Neuronal stem cell (in vitro differentiated cells): ENCODE data around the gene KIF24.
"Not testable (repeated sequence)": the region's sequence is repeated elsewhere in the genome, so short reads cannot be mapped to it uniquely, and the experiment has no call there.

Experiments
- DNase-seq: peaks from one replicate; pipeline ENCODE4 v3.0.0-alpha.2; 2013; ENCODE audit warnings: low spot score
- H2AFZ ChIP-seq: one replicate; pipeline ENCODE4 v1.6.1; 2013; ENCODE audit warnings: mild to moderate bottlenecking, low read length, inconsistent platforms
- H2AK5ac ChIP-seq: 2 replicates; pipeline ENCODE4 v1.6.1; 2013; ENCODE audit warnings: low read depth, mild to moderate bottlenecking, inconsistent platforms, low read length, moderate library complexity, mixed read lengths
- H2BK120ac ChIP-seq: 2 replicates; pipeline ENCODE4 v1.6.1; 2013; ENCODE audit warnings: low read depth, mild to moderate bottlenecking, inconsistent platforms, low read length, moderate library complexity, mixed read lengths
- H2BK12ac ChIP-seq: one replicate; pipeline ENCODE4 v1.6.1; 2013; ENCODE audit warnings: low read length, inconsistent platforms
- H2BK15ac ChIP-seq: 2 replicates; pipeline ENCODE4 v1.6.1; 2013; ENCODE audit warnings: mild to moderate bottlenecking, low read length, inconsistent platforms, mixed read lengths
- H2BK5ac ChIP-seq: one replicate; pipeline ENCODE4 v1.6.1; 2013; ENCODE audit warnings: inconsistent platforms, mild to moderate bottlenecking, low read length, moderate library complexity
- H3K14ac ChIP-seq: one replicate; pipeline ENCODE4 v1.6.1; 2013; ENCODE audit warnings: low read length, inconsistent platforms
- H3K18ac ChIP-seq: 2 replicates; pipeline ENCODE4 v1.6.1; 2013; ENCODE audit warnings: low read length, inconsistent platforms
- H3K23ac ChIP-seq: 2 replicates; pipeline ENCODE4 v1.6.1; 2013; ENCODE audit warnings: low read depth, mild to moderate bottlenecking, mixed read lengths, low read length, inconsistent platforms; ENCODE audit not compliant: poor library complexity
- H3K27ac ChIP-seq: replicated peaks from 3 replicates; pipeline ENCODE4 v1.5.1; 2013; ENCODE audit warnings: low read length, inconsistent platforms
- H3K27me3 ChIP-seq, 3 experiments: 2 replicates each; pipeline ENCODE4 v1.6.1; 2013; ENCODE audit warnings: low read length in 3 of 3, mild to moderate bottlenecking in 2 of 3, inconsistent platforms in 1 of 3, low read depth in 1 of 3, mixed read lengths in 1 of 3, moderate library complexity in 1 of 3; ENCODE audit not compliant: control insufficient read depth in 3 of 3, insufficient read depth in 3 of 3
- H3K36me3 ChIP-seq, 2 donors: replicated peaks in 1 of 2; 2 replicates each; pipeline ENCODE4 v1.6.1; 2013; ENCODE audit warnings: low read length in 2 of 2; ENCODE audit not compliant: control insufficient read depth in 2 of 2, insufficient read depth in 2 of 2
- H3K4ac ChIP-seq: 2 replicates; pipeline ENCODE4 v1.6.1; 2013; ENCODE audit warnings: inconsistent platforms, mild to moderate bottlenecking, low read length, moderate library complexity
- H3K4me1 ChIP-seq, 2 donors: 1 replicate in 1 of 2; 2 replicates in 1 of 2; pipeline ENCODE4 v1.6.1; 2013; ENCODE audit warnings: low read length in 2 of 2, low read depth in 1 of 2; ENCODE audit not compliant: control insufficient read depth in 2 of 2, insufficient read depth in 1 of 2
- H3K4me2 ChIP-seq: one replicate; pipeline ENCODE4 v1.6.1; 2013; ENCODE audit warnings: mild to moderate bottlenecking, low read length, inconsistent platforms; ENCODE audit not compliant: insufficient read depth, poor library complexity, severe bottlenecking
- H3K4me3 ChIP-seq, 2 donors: 2 replicates each; pipeline ENCODE4 v1.5.1; 2013; ENCODE audit warnings: low read length in 2 of 2, mild to moderate bottlenecking in 2 of 2, inconsistent platforms in 1 of 2, moderate library complexity in 1 of 2
- H3K79me1 ChIP-seq: one replicate; pipeline ENCODE4 v1.6.1; 2013; ENCODE audit warnings: low read depth, mild to moderate bottlenecking, inconsistent platforms, low read length, moderate library complexity
- H3K9ac ChIP-seq: one replicate; pipeline ENCODE4 v1.6.1; 2013; ENCODE audit warnings: mild to moderate bottlenecking, low read depth, low read length, inconsistent platforms; ENCODE audit not compliant: poor library complexity
- H3K9me3 ChIP-seq, 2 donors: replicated peaks in 1 of 2; 2 replicates each; pipeline versions ENCODE3 to v1.6.1; 2013; ENCODE audit warnings: low read length in 2 of 2, mild to moderate bottlenecking in 2 of 2, inconsistent platforms in 1 of 2, low read depth in 1 of 2, mixed read lengths in 1 of 2, moderate library complexity in 1 of 2; ENCODE audit not compliant: control insufficient read depth in 2 of 2, insufficient read depth in 1 of 2
- H4K8ac ChIP-seq: one replicate; pipeline ENCODE4 v1.6.1; 2013; ENCODE audit warnings: low read depth, mild to moderate bottlenecking, inconsistent platforms, low read length, moderate library complexity
- H4K91ac ChIP-seq: one replicate; pipeline ENCODE4 v1.6.1; 2013; ENCODE audit warnings: low read length, low read depth, mild to moderate bottlenecking, inconsistent platforms; ENCODE audit not compliant: poor library complexity
- WGBS, 2 donors: extraction: QIAGEN DNeasy Blood & Tissue Kit; methylation state at CpG; one replicate each; pipeline ENCODE4 v1.1.7; 2013; ENCODE audit warnings: missing lambda C conversion rate in 2 of 2, mixed read lengths in 1 of 2; ENCODE audit not compliant: insufficient read length in 2 of 2, insufficient replicate concordance in 1 of 2; ENCODE audit errors: extremely low coverage in 2 of 2; 5-methylcytosine and 5-hydroxymethylcytosine counted together

KIF24 gene

GRCh38 chr9:34341659-34342295 is 12.7 kb upstream of the KIF24 start:
- no peak overlapping the region for H2BK15ac ChIP-seq
- H3K9me3 ChIP-seq = no peaks in the 10 kb centered on the region
- no peak overlapping the region for H2BK12ac ChIP-seq
- H2AFZ ChIP-seq = no peak overlapping the region
- DNase-seq = no peak
- no peak overlapping the region for H3K27ac ChIP-seq
- H2BK120ac ChIP-seq = no peak overlapping the region
- no peak overlapping the region for H3K4me3 ChIP-seq
- H3K4ac ChIP-seq = no peak overlapping the region
- no peak overlapping the region for H4K91ac ChIP-seq
- no peak overlapping the region for H2BK5ac ChIP-seq
- no peak overlapping the region for H3K23ac ChIP-seq
- no peak overlapping the region for H2AK5ac ChIP-seq
- H3K9ac ChIP-seq = no peak overlapping the region
- no peaks in the 10 kb centered on the region for H3K27me3 ChIP-seq
- no peaks in the 10 kb centered on the region for H3K4me1 ChIP-seq
- no CpG with 5 or more reads among the region's 7 CpGs for WGBS, 2 donors
- H4K8ac ChIP-seq = no peak overlapping the region
- H3K36me3 ChIP-seq = peaks cover 16 to 63% of the 10 kb centered on the region in 2 donors
- peaks cover 3% of the 10 kb centered on the region for H3K79me1 ChIP-seq
- no peak overlapping the region for H3K4me2 ChIP-seq
- H3K14ac ChIP-seq = no peak overlapping the region
- H3K18ac ChIP-seq = no peak overlapping the region

- Histone ChIP-seq H3K4me3 (peak overlapping the region in 1 of 2 donors; percentile 48), H4K91ac (no peak overlapping the region), H3K14ac (no peak overlapping the region), H2BK120ac (no peak overlapping the region), H4K8ac (no peak overlapping the region), H2BK5ac (no peak overlapping the region), H3K36me3 (peaks cover 15 to 71% of the 10 kb centered on the region in 2 donors), H3K9ac (no peak overlapping the region), H2AK5ac (no peak overlapping the region), H3K4ac (no peak overlapping the region), H2AFZ (no peak overlapping the region), H3K18ac (no peak overlapping the region), H3K4me1 (peaks cover 7 to 18% of the 10 kb centered on the region in 2 donors), H3K27ac (no peak overlapping the region), H3K27me3 (no peaks in the 10 kb centered on the region), H3K9me3 (no peaks in the 10 kb centered on the region), H3K23ac (no peak overlapping the region), H2BK12ac (no peak overlapping the region), H3K4me2 (no peak overlapping the region), H2BK15ac (no peak overlapping the region), H3K79me1 (no peaks in the 10 kb centered on the region)
- WGBS, 2 donors = no CpG with 5 or more reads among the region's 2 CpGs
- no peak for DNase-seq
These were observed 9.8 kb upstream of the KIF24 start for GRCh38 chr9:34338665-34339385.

- H3K4me1 ChIP-seq = peaks cover 7 to 21% of the 10 kb centered on the region in 2 donors
- H3K9me3 ChIP-seq = not testable (repeated sequence)
These were observed 9.0 kb upstream of the KIF24 start for GRCh38 chr9:34338079-34338478.

GRCh38 chr9:34337403-34337802 is 8.3 kb upstream of the KIF24 start:
- Histone ChIP-seq H2BK12ac (no peak overlapping the region), H2BK5ac (no peak overlapping the region), H3K27ac (no peak overlapping the region), H2AFZ (no peak overlapping the region), H3K4me1 (peaks cover 7 to 24% of the 10 kb centered on the region in 2 donors), H4K8ac (no peak overlapping the region), H3K36me3 (peaks cover 11 to 57% of the 10 kb centered on the region in 2 donors), H3K4ac (no peak overlapping the region), H3K27me3 (no peaks in the 10 kb centered on the region), H3K4me2 (no peak overlapping the region), H3K14ac (no peak overlapping the region), H3K9ac (no peak overlapping the region), H2BK120ac (no peak overlapping the region), H3K4me3 (no peak overlapping the region), H3K23ac (no peak overlapping the region), H2BK15ac (no peak overlapping the region), H2AK5ac (no peak overlapping the region), H3K9me3 (no peaks in the 10 kb centered on the region), H3K18ac (no peak overlapping the region), H3K79me1 (peaks cover 2% of the 10 kb centered on the region), H4K91ac (no peak overlapping the region)
- WGBS, 2 donors = no CpG with 5 or more reads among the region's 2 CpGs
- no peak for DNase-seq

More at GRCh38 chr9:34338079-34338478, 9.0 kb upstream of the KIF24 start:
- not testable (repeated sequence) for H2BK15ac ChIP-seq, DNase-seq, H3K27ac ChIP-seq, H3K27me3 ChIP-seq, H3K79me1 ChIP-seq, H2BK12ac ChIP-seq, H4K8ac ChIP-seq, H2BK120ac ChIP-seq, H3K9ac ChIP-seq, H2AFZ ChIP-seq, H3K4ac ChIP-seq, H3K4me3 ChIP-seq, H2BK5ac ChIP-seq, H3K18ac ChIP-seq, H3K23ac ChIP-seq, H3K14ac ChIP-seq, H4K91ac ChIP-seq, H3K4me2 ChIP-seq, H2AK5ac ChIP-seq
- peaks cover 11 to 63% of the 10 kb centered on the region in 2 donors for H3K36me3 ChIP-seq
